Fibroblast of skin of abdomen (primary cell): ENCODE data around the gene LMBRD2. TPM values are rescaled to one million over a fixed set of nuclear protein-coding genes. Genes with fewer than 3 reads are reported as not detected.
"Not testable (repeated sequence)": the region's sequence is repeated elsewhere in the genome, so short reads cannot be mapped to it uniquely, and the experiment has no call there.

Experiments used
- DNase-seq: peaks from one replicate; pipeline ENCODE4 v3.0.0-alpha.2; 2013
- polyA plus RNA-seq, 2 experiments: library from polyadenylated mRNA; unstranded; fragments of 120-200 nt; gene quantifications; one replicate each; pipeline ENCODE4 v1.2.1, GENCODE V29; 2013; ENCODE audit not compliant: insufficient read length in 2 of 2

The LMBRD2 gene
- 4.7 TPM for polyA plus RNA-seq (2013, experiment 1 of 2; ENCODE audit: insufficient read length)
- 4.9 TPM for polyA plus RNA-seq (2013, experiment 2 of 2; ENCODE audit: insufficient read length)

GRCh38 chr5:36151434-36152323 lies at the start of gene LMBRD2, which contains the start of gene SKP2:
Gene LMBRD2, minus strand, starts transcription at chr5:36151887. Its CDS starts 8,538 bp downstream, at chr5:36143349.
Gene SKP2, plus strand, starts transcription at chr5:36152111. Its CDS starts 152 bp downstream, at chr5:36152263.
- peak; percentile 98 for DNase-seq

DNA sequence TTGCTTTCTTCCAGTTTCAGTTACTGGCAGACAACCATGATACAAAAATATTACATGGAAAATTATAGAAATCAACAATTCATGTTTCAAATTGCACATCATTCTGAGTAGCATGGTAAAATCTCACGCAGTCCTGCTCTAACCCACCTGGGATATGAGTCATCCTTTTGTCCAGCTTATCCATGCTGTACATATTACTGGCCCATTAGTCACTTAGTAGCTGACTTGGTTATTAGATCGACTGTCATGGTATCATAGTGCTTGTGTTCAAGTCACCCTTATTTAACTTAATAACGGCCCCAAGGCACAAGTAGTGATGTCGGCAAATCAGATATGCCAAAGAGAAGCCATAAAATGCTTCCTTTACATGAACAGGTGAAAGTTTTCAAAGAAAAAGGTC lies 48.8 kb upstream of the LMBRD2 start:
- DNase-seq: peak; percentile 17

- DNase-seq: peak; percentile 33
Measured at GRCh38 chr5:36199620-36200019, 47.9 kb upstream of the LMBRD2 start.

DNA sequence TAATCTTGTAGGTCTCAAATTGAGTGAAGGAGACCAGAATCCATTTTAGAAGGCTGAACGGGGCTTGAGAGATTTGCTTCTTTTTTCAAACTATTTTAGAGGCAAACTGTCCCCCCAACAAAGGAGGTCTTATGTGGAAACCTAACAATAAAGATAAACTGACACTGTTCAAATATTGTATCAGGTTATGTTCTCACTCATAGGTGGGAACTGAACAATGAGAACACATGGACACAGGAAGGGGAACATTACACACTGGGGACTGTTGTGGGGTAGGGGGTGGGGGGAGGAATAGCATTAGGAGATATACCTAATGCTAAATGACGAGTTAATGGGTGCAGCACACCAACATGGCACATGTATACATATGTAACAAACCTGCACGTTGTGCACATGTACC lies 47.1 kb upstream of the LMBRD2 start:
- not testable (repeated sequence) for DNase-seq

DNA sequence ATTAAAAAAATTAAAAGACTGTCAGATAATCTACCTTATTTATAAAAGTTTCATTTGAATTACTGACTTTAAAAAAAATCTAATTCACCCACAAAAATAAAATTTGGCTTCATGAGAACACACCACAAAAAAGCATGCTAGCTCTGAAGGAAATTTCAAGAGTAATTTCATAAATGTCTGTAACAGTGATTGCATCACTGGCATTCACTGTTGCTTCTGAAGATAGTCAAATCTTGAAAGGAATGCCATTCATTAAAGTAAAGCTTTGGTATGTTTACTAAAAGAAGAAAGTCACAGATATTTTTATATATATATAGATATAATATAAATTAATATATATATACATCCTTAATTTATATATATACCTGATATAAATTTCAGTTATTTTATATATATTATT lies 46.6 kb upstream of the LMBRD2 start:
- DNase-seq: peak; percentile 13

DNA sequence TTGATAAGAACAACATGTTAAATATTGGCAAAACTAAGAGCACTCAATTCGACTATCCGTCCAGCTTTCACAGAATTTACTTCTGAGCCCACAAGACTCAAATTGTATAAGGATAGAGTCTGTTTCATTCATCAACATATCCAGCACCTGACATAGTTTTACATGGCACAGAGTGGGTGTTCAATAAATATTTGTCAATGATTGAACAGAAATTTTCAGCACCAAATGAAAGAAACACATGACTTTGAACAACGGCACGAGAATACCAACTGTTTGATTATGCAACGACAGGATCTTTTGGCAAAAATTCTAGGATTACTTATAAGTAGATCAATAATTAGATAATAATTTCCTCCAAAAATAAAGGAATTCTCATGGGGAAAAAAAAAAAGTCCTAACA lies 42.1 kb upstream of the LMBRD2 start:
- no peak for DNase-seq

DNA sequence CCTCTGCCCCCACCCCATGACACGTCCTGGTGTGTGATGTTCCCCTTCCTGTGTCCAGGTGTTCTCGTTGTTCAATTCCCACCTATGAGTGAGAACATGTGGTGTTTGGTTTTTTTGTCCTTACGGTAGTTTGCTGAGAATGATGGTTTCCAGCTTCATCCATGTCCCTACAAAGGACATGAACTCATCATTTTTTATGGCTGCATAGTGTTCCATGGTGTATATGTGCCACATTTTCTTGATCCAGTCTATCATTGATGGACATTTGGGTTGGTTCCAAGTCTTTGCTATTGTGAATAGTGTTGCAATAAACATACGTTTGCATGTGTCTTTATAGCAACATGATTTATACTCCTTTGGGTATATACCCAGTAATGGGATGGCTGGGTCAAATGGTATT lies 32.7 kb upstream of the LMBRD2 start:
- DNase-seq: not testable (repeated sequence)

GRCh38 chr5:36181774-36182173 lies 30.1 kb upstream of the LMBRD2 start:
- DNase-seq: no peak

DNA sequence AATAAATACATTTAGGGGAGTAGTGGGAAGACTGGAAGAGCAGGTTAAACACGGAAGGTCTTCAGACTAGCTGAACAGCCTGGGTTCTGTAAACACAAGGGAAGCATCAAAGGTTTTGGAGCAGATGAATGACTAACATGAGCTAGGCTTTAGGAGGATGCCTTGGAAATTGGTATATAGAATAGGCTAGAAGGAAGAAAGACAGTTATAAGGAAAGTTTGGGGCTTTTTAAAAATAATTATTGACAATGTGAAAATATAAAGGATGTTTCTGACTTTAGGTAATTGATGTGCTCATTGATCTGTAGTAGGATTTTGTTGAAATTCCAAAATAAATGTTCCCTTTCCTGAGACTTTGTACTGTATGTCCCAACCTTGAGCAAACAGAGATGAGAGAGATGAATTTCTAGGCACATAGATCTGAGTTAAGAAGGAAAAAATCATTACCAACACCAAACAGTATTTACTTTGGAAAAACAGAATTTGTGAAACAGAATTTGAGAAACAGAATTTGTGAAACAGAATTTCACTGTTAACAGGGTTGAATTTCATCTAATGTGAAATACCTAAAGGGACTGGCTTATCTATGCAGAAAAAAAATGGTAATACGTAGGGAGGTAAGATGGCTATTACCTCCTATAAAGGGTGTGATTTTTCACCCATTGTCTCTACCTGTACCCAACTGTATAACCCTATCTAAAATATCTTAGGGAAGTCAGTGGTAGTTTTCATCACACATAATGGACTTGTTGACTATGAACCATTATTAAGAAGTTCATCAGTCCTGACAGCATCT lies 29.1 kb upstream of the LMBRD2 start:
- DNase-seq: no peak

- DNase-seq: no peak
Measured at GRCh38 chr5:36179950-36180349, 28.3 kb upstream of the LMBRD2 start.

- DNase-seq: no peak
Measured at GRCh38 chr5:36178524-36178890, 26.8 kb upstream of the LMBRD2 start.

- DNase-seq: peak; percentile 40
Measured at GRCh38 chr5:36177715-36178523, 26.2 kb upstream of the LMBRD2 start.

DNA sequence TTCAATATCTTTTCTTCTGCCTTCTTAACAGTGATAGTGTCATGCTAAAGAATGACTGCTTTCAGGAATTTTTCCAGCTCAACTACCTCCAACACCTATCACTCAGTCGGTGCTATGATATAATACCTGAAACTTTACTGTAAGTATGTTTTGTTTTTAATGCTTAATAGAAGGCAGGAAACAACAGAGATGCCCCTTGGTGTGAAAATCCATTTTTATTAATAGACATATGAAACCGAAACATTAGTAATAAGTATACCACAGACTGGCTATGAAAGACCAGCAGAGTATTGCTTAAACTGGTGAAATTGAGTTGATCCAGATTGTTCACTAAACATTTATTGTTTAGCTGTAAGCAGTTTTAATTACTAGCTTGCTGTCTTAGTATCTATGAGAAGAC lies 25.5 kb upstream of the LMBRD2 start:
- no peak for DNase-seq

DNA sequence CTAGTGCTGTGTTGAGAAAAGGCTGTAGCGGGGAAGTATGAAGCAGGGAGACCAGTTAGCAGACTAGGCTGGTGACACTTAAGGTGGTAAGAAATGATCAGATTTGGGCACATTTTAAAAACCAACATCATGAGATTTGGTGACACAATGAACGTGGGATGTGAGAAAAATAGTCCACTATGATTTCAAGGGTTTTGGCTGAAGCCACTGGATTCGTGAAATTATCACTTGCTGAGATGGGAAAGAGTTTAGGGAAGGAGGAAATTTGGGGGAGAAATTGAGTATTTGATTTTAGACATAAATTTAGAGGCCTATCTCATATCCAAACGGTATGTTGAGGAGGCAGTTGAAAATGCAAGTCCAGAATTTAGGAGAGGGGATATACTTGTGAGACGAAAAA lies 23.4 kb upstream of the LMBRD2 start:
- DNase-seq: no peak

- DNase-seq: no peak
Measured at GRCh38 chr5:36174119-36174518, 22.4 kb upstream of the LMBRD2 start.

GRCh38 chr5:36173426-36173825 lies 21.7 kb upstream of the LMBRD2 start:
- DNase-seq: no peak

GRCh38 chr5:36172599-36172998 lies 20.9 kb upstream of the LMBRD2 start:
- DNase-seq: no peak

DNA sequence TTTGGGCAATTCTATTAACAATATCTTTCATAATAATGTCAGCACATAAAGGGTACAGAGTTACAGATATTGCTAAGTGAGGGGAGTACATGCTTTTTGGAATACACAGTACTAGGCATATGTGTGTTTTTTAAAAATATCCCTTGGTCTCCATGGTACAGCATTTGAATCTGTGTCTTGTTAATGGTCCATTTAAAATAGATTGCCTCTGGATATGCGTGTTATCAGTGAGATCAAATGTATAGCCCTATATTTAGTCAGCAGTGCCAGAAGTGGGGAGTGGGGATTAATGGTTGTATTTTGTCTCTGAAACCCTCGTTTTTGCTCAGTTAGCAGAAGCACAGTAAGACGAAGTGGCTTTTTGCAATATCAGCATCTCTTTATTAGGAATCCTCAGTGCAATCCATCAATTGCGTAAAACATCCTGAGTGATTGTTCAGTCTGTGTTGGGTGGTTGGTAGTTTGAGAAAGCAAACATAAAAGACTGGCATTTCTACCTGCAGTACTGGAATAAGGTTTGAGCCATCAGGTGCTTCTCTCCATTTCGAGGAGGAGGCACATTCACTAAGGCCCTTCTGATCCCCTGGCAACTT lies 19.2 kb upstream of the LMBRD2 start:
- DNase-seq: no peak

- DNase-seq: no peak
Measured at GRCh38 chr5:36168737-36169136, 17.1 kb upstream of the LMBRD2 start.

- DNase-seq: no peak
Measured at GRCh38 chr5:36164461-36164860, 12.8 kb upstream of the LMBRD2 start.

DNA sequence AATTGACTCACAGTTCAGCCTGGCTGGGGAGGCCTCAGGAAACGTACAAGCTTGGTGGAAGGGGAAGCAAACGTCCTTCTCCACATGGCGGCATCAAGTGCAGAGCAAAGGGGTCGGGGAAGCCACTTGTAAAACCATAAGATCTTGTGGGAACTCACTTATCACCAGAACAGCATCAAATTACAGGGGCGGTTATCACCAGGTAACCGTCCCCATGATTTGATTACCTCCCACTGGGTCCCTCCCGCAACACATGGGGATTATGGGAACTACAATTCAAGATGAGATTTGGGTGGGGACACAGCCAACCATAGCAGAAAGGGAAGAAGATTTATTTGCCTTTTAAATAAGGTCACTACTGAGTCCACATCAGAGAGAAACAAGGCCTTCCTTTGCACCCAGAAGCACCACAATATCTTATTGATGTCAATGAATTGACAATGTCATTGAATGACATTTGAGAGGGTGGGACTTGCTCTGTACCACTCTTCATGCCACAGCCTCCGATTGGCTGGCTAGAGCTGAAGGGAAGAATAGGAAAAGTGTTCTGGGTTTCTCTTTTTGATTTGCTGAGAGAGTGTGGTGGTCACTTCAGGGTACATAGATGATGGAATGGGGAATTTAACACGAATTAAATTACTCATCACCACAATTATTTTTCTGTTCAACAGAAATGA lies 11.3 kb upstream of the LMBRD2 start:
- no peak for DNase-seq

DNA sequence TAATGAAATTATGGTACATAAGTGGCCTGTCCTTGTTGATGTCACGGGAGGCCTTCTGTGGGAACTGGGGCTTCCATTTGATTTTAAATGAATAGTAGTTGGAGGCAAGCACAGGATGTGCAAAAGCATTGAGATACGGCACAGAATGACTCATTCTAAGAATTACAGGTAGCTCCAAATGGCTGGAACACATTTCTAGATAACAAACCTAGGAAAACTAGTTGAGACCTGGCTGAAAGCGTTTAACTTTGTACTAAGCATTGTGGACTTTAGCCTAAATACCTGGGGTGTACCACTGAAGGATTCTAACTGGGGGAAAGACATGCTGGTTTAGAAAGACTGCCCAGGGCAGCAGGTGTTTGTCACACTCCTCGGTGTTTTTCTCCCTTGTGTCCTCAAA lies 9.7 kb upstream of the LMBRD2 start:
- DNase-seq: no peak
